ENCODE results near the gene RSPRY1.

- TF ChIP-seq, protein P1, sequence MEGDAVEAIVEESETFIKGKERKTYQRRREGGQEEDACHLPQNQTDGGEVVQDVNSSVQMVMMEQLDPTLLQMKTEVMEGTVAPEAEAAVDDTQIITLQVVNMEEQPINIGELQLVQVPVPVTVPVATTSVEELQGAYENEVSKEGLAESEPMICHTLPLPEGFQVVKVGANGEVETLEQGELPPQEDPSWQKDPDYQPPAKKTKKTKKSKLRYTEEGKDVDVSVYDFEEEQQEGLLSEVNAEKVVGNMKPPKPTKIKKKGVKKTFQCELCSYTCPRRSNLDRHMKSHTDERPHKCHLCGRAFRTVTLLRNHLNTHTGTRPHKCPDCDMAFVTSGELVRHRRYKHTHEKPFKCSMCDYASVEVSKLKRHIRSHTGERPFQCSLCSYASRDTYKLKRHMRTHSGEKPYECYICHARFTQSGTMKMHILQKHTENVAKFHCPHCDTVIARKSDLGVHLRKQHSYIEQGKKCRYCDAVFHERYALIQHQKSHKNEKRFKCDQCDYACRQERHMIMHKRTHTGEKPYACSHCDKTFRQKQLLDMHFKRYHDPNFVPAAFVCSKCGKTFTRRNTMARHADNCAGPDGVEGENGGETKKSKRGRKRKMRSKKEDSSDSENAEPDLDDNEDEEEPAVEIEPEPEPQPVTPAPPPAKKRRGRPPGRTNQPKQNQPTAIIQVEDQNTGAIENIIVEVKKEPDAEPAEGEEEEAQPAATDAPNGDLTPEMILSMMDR (IDR thresholded peaks at IDR 0.05) = no peak
- TF ChIP-seq EP300 (IDR thresholded peaks at IDR 0.05) (no peak), POLR2A (IDR thresholded peaks at IDR 0.05; ENCODE audit: low read depth) (no peak), POLR2AphosphoS5 (IDR thresholded peaks at IDR 0.05) (no peak)
Measured at GRCh38 chr16:57152096-57153093, 33.7 kb upstream of the RSPRY1 start.

Data from esophagus muscularis mucosa (tissue), 4 donors.